GM12878 (cell line): ENCODE data around the gene VPREB1. TPM values are rescaled to one million over a fixed set of nuclear protein-coding genes. Genes with fewer than 3 reads are reported as not detected.
A peak's percentile ranks its signal among the peaks of the same experiment; 100 is the strongest.

ENCODE experiments used
- ATAC-seq: fragments of 200-7000 bp; cut with Tn5 transposase; 3 replicates; pipeline ENCODE4 v1.9.1; 2020; ENCODE audit warnings: mild to moderate bottlenecking, moderate library complexity
- BruUV-seq: library from RNA; stranded (reverse); fragments of 400-500 nt; replicated peaks from 2 replicates; lab custom pipeline; 2021; lab: Mats Ljungman, UMichigan
- CTCF ChIA-PET: fragments of 300-600 bp; sonication (Branson Sonifier 250); formaldehyde crosslinking; extraction: SDS; loops from one replicate; lab custom pipeline; 2021; ENCODE audit warnings: inconsistent platforms; lab: Yijun Ruan, JAX
- POLR2A ChIA-PET: fragments of 350-600 bp; formaldehyde crosslinking; extraction: SDS; loops from one replicate; lab custom pipeline; 2021; ENCODE audit warnings: inconsistent platforms; lab: Charles Lee
- RAD21 ChIA-PET: fragments of 300-600 bp; sonication (Branson Sonifier 250); formaldehyde crosslinking; loops from one replicate; lab custom pipeline; 2023; ENCODE audit warnings: antibody characterized with exemption; ENCODE audit not compliant: unreplicated experiment; lab: Charles Lee
- SMC1A ChIA-PET: fragments of 300-600 bp; sonication (Branson Sonifier 250); formaldehyde crosslinking; loops from one replicate; lab custom pipeline; 2023; ENCODE audit not compliant: unreplicated experiment, uncharacterized antibody; lab: Charles Lee
- DNase-seq: peaks from one replicate; pipeline ENCODE4 v3.0.0-alpha.2; 2011; ENCODE audit warnings: low read depth, low spot score
- FAIRE-seq: peaks from 3 replicates; lab custom pipeline; 2011; peaks lifted over from hg19 to GRCh38; lab: Jason Lieb, UNC
- H2AFZ ChIP-seq: 2 replicates; pipeline ENCODE4 v1.6.0; 2011; ENCODE audit warnings: low read depth, low read length, control low read depth; ENCODE audit not compliant: control insufficient read depth
- H3K27ac ChIP-seq: 2 replicates; pipeline ENCODE4 v1.5.1; 2011; ENCODE audit warnings: control low read depth; ENCODE audit not compliant: control insufficient read depth, insufficient read depth
- H3K27me3 ChIP-seq, 2 experiments: replicated peaks in 1 of 2; 2 replicates each; pipeline versions ENCODE4 v1.6.0 to v1.6.1; 2011; ENCODE audit warnings: low read length in 1 of 2; ENCODE audit not compliant: control insufficient read depth in 2 of 2, insufficient read depth in 2 of 2
- H3K36me3 ChIP-seq, 2 experiments: 2 replicates each; pipeline ENCODE4 v1.5.1; 2011; ENCODE audit warnings: low read length in 1 of 2; ENCODE audit not compliant: control insufficient read depth in 2 of 2, insufficient read depth in 2 of 2
- H3K4me1 ChIP-seq: 2 replicates; pipeline ENCODE4 v1.6.1; 2011; ENCODE audit warnings: mild to moderate bottlenecking, low read length, moderate library complexity, mixed read lengths; ENCODE audit not compliant: control insufficient read depth, insufficient read depth
- H3K4me2 ChIP-seq: 2 replicates; pipeline ENCODE4 v1.6.0; 2011; ENCODE audit warnings: control low read depth; ENCODE audit not compliant: control insufficient read depth, insufficient read depth
- H3K4me3 ChIP-seq: fragments of 200-600 bp; sonication (generic); 2 replicates; pipeline ENCODE4 v1.5.1; 2016
- H3K79me2 ChIP-seq: 2 replicates; pipeline ENCODE4 v1.6.0; 2011; ENCODE audit warnings: low read length; ENCODE audit not compliant: control insufficient read depth, insufficient read depth
- H3K9ac ChIP-seq: 2 replicates; pipeline ENCODE4 v1.8.0; 2011; ENCODE audit warnings: low read length, control low read depth, mixed read lengths; ENCODE audit not compliant: control insufficient read depth, insufficient read depth
- H3K9me3 ChIP-seq: replicated peaks from 3 replicates; pipeline ENCODE4 v1.5.1; 2011; ENCODE audit warnings: mild to moderate bottlenecking, low read length; ENCODE audit not compliant: control insufficient read depth, insufficient read depth
- H4K20me1 ChIP-seq: 2 replicates; pipeline ENCODE4 v1.6.0; 2011; ENCODE audit not compliant: control insufficient read depth, insufficient read depth
- CEBPZ ChIP-seq: fragments of 150-350 bp; IDR thresholded peaks from 2 replicates; pipeline ENCODE4 v1.6.1; 2016; ENCODE audit warnings: low read depth, low read length
- GABPA ChIP-seq: IDR thresholded peaks from 2 replicates; pipeline ENCODE4 v1.6.1; 2014; ENCODE audit warnings: antibody characterized with exemption, low read depth, mild to moderate bottlenecking, inconsistent platforms
- SPI1 ChIP-seq: IDR thresholded peaks from 2 replicates; pipeline ENCODE4 v1.6.1; 2011; ENCODE audit warnings: low read depth, mild to moderate bottlenecking, low read length, moderate library complexity, borderline replicate concordance; ENCODE audit not compliant: insufficient read depth
- TCF12 ChIP-seq: IDR thresholded peaks from 2 replicates; pipeline ENCODE4 v1.6.1; 2011; ENCODE audit warnings: low read depth, mild to moderate bottlenecking, low read length
- WGBS: methylation state at CpG from one replicate; pipeline ENCODE4 v1.1.6; 2016; ENCODE audit warnings: low lambda C conversion rate; ENCODE audit not compliant: insufficient replicate concordance, insufficient coverage; ENCODE audit errors: missing lambda C conversion rate; 5-methylcytosine and 5-hydroxymethylcytosine counted together
- in situ Hi-C: fragments of 300-500 bp; cut with MboI; formaldehyde crosslinking; loops from 9 replicates; pipeline ENCODE4 v1.14.3; 2018; ENCODE audit warnings: mixed read lengths
- intact Hi-C: fragments of 100-400 bp; cut with micrococcal nuclease; formaldehyde crosslinking; loops from one replicate; pipeline ENCODE4 v1.14.2; 2022; ENCODE audit not compliant: unreplicated experiment
- polyA plus RNA-seq, 11 experiments: library from polyadenylated mRNA; depleted of rRNA in 4 of 11; unstranded in 6 of 11; stranded (reverse) in 5 of 11; fragments of >200 nt; fragmentation: Nextera tagmentation in 4 of 11; fragmentation: Illumina TruSeq in 1 of 11; extraction: Ambion mirVana in 4 of 11; extraction: Trizol in 1 of 11; gene quantifications; 1 replicate in 1 of 11; 2 replicates in 10 of 11; pipeline versions ENCODE4 v1.2.1 to v1.2.3, GENCODE V29; 2011 to 2016; ENCODE audit warnings: inconsistent platforms in 2 of 11, missing spikeins in 2 of 11, low read depth in 1 of 11
- total RNA-seq, 4 experiments: library from RNA; depleted of rRNA in 3 of 4; stranded (reverse); fragments of >200 nt in 3 of 4; fragmentation: Illumina TruSeq in 1 of 4; extraction: Trizol in 1 of 4; gene quantifications; 2 replicates each; pipeline versions ENCODE4 v1.2.1 to v1.2.3, GENCODE V29; 2013 to 2021
- TF ChIP-seq, protein P1 (sequence below): IDR thresholded peaks from 2 replicates; pipeline ENCODE4 v1.6.1; 2012; ENCODE audit warnings: improper control_type of control experiment, low read depth, low read length; ENCODE audit not compliant: insufficient replicate concordance

VPREB1 gene
- total and polyA plus RNA-seq, 10 of the 15 experiments (the other 5 are each of a cell fraction or from before 2014, with no cell fraction given) = not detected

GRCh38 chr22:22201185-22201929, 43.2 kb upstream of the VPREB1 start (continued):
- TF ChIP-seq GABPA = no peak
- TF ChIP-seq, protein P1, sequence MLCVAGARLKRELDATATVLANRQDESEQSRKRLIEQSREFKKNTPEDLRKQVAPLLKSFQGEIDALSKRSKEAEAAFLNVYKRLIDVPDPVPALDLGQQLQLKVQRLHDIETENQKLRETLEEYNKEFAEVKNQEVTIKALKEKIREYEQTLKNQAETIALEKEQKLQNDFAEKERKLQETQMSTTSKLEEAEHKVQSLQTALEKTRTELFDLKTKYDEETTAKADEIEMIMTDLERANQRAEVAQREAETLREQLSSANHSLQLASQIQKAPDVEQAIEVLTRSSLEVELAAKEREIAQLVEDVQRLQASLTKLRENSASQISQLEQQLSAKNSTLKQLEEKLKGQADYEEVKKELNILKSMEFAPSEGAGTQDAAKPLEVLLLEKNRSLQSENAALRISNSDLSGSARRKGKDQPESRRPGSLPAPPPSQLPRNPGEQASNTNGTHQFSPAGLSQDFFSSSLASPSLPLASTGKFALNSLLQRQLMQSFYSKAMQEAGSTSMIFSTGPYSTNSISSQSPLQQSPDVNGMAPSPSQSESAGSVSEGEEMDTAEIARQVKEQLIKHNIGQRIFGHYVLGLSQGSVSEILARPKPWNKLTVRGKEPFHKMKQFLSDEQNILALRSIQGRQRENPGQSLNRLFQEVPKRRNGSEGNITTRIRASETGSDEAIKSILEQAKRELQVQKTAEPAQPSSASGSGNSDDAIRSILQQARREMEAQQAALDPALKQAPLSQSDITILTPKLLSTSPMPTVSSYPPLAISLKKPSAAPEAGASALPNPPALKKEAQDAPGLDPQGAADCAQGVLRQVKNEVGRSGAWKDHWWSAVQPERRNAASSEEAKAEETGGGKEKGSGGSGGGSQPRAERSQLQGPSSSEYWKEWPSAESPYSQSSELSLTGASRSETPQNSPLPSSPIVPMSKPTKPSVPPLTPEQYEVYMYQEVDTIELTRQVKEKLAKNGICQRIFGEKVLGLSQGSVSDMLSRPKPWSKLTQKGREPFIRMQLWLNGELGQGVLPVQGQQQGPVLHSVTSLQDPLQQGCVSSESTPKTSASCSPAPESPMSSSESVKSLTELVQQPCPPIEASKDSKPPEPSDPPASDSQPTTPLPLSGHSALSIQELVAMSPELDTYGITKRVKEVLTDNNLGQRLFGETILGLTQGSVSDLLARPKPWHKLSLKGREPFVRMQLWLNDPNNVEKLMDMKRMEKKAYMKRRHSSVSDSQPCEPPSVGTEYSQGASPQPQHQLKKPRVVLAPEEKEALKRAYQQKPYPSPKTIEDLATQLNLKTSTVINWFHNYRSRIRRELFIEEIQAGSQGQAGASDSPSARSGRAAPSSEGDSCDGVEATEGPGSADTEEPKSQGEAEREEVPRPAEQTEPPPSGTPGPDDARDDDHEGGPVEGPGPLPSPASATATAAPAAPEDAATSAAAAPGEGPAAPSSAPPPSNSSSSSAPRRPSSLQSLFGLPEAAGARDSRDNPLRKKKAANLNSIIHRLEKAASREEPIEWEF = no peak
- peak; percentile 58; the same call in 1 of the 2 replicates for TF ChIP-seq TCF12

DNA sequence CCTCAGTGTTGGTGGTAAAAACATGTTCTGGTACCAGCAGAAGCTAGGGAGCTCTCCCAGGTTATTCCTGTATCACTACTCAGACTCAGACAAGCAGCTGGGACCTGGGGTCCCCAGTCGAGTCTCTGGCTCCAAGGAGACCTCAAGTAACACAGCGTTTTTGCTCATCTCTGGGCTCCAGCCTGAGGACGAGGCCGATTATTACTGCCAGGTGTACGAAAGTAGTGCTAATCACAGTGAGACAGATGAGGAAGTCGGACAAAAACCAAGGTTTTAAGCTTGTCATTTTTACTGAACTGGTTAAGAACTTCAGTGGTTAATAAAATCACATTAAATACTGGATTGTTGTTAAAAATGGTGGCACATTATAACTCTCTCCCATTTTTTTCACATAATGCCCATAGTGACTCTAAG, 42.6 kb upstream of the VPREB1 start:
- TF ChIP-seq CEBPZ (no peak), SPI1 (0 out of 2 replicates have a peak, but pooled peaks have one; percentile 4)
- Histone ChIP-seq H4K20me1 (no peaks in the 10 kb centered on the region), H3K9ac (no peak overlapping the region), H3K36me3 (no peaks in the 10 kb centered on the region), H3K27ac (no peak overlapping the region), H3K4me3 (no peak overlapping the region), H3K27me3 (no peaks in the 10 kb centered on the region), H3K4me2 (no peak overlapping the region), H3K4me1 (peaks cover 8% of the 10 kb centered on the region), H3K79me2 (no peaks in the 10 kb centered on the region), H2AFZ (peak overlapping the region; percentile 23; the same call in 1 of the 2 replicates), H3K9me3 (no peaks in the 10 kb centered on the region)
- ATAC-seq (peak; percentile 15; the same call in 1 of the 3 replicates), FAIRE-seq (no peak), DNase-seq (no peak)
- no TSS peak for BruUV-seq
- intact Hi-C loops (loop anchor here (10.0 kb wide), 2 partner anchors 143 to 223 kb away; no protein-coding TSS in a partner anchor), in situ Hi-C loops (no loop called here)
- ChIA-PET SMC1A (interaction anchor here (0.9 to 1.2 kb wide), 6 partner anchors 9 to 171 kb away, joined by 3 to 6 read pairs (median 3); no protein-coding TSS in a partner anchor), POLR2A (no interaction called here), CTCF (interaction anchor here (0.7 to 7.4 kb wide), 9 partner anchors 9 to 171 kb away, joined by 3 to 33 read pairs (median 3); no protein-coding TSS in a partner anchor), RAD21 (interaction anchor here (1.0 to 2.0 kb wide), 4 partner anchors 34 to 171 kb away, joined by 3 to 12 read pairs (median 4); no protein-coding TSS in a partner anchor)
- 29% methylated on average over 6 of the region's 6 CpGs for WGBS
